ENCODE results near the gene PACSIN1. TPM values are rescaled to one million over a fixed set of nuclear protein-coding genes. Genes with fewer than 3 reads are reported as not detected.
A peak's percentile ranks its signal among the peaks of the same experiment; 100 is the strongest.

The PACSIN1 gene
- total and polyA plus RNA-seq, 7 donors = 0.36 to 1.9 (median 0.68) TPM; not detected in 2

- TF ChIP-seq EP300 (IDR thresholded peaks at IDR 0.05) = no peak
- TF ChIP-seq POLR2AphosphoS5 (IDR thresholded peaks at IDR 0.05) = no peak
- no peak for TF ChIP-seq POLR2A (IDR thresholded peaks at IDR 0.05)
- TF ChIP-seq CTCF (IDR thresholded peaks at IDR 0.05) = no peak
- 54 to 77% methylated on average over 5 of the region's 5 CpGs for WGBS, 2 donors
- intact Hi-C loops (cut with DNase I) = no loop called here
- Histone ChIP-seq H3K4me1 (peaks cover 0 to 13% (median 8%) of the 10 kb centered on the region in 4 donors), H3K27me3 (no peaks in the 10 kb centered on the region), H3K4me3 (no peak overlapping the region), H3K27ac (no peak overlapping the region), H3K36me3 (no peaks in the 10 kb centered on the region), H3K9me3 (no peaks in the 10 kb centered on the region)
- DNase-seq = no peak
Measured at GRCh38 chr6:34524499-34524898, 58.6 kb downstream of the PACSIN1 start.

- intact Hi-C loops (cut with DNase I) = loop anchor here (5.0 kb wide), 2 partner anchors 278 to 328 kb away; partner anchors contain the start of gene SMIM29
- TF ChIP-seq CTCF (IDR thresholded peaks at IDR 0.05) = no peak
- TF ChIP-seq POLR2AphosphoS5 (IDR thresholded peaks at IDR 0.05) = no peak
- no peak for TF ChIP-seq EP300 (IDR thresholded peaks at IDR 0.05)
- TF ChIP-seq POLR2A (IDR thresholded peaks at IDR 0.05) = no peak
- H3K4me3 ChIP-seq = no peak overlapping the region
- WGBS, 2 donors = 86 to 90% methylated on average over 5 of the region's 5 CpGs
- no peaks in the 10 kb centered on the region for H3K36me3 ChIP-seq
- H3K27me3 ChIP-seq = no peaks in the 10 kb centered on the region
- H3K4me1 ChIP-seq = peaks cover 0 to 13% (median 8%) of the 10 kb centered on the region in 4 donors
- no peaks in the 10 kb centered on the region for H3K9me3 ChIP-seq
- no peak overlapping the region for H3K27ac ChIP-seq
- no peak for DNase-seq
Measured at GRCh38 chr6:34524971-34525370, 59.1 kb downstream of the PACSIN1 start.

GRCh38 chr6:34525431-34526175, 59.7 kb downstream of the PACSIN1 start:
- Histone ChIP-seq H3K36me3 (no peaks in the 10 kb centered on the region), H3K4me3 (no peak overlapping the region), H3K9me3 (no peaks in the 10 kb centered on the region), H3K27me3 (no peaks in the 10 kb centered on the region), H3K4me1 (peaks cover 0 to 13% (median 8%) of the 10 kb centered on the region in 4 donors), H3K27ac (no peak overlapping the region)
- TF ChIP-seq CTCF (IDR thresholded peaks at IDR 0.05) = no peak
- no peak for TF ChIP-seq EP300 (IDR thresholded peaks at IDR 0.05)
- TF ChIP-seq POLR2AphosphoS5 (IDR thresholded peaks at IDR 0.05) = no peak
- TF ChIP-seq POLR2A (IDR thresholded peaks at IDR 0.05) = no peak
- intact Hi-C loops (cut with DNase I) = loop anchor here (2.0 to 5.0 kb wide), 3 partner anchors 231 to 328 kb away; partner anchors contain the start of genes SMIM29 and SNRPC
- 92% methylated on average over 13 of the region's 13 CpGs for whole genome bisulfite sequencing, 2 donors
- no peak for DNase-seq

GRCh38 chr6:34526241-34526972, 60.5 kb downstream of the PACSIN1 start:
- peaks cover 0 to 13% (median 8%) of the 10 kb centered on the region in 4 donors for H3K4me1 ChIP-seq
- peak overlapping the region; percentile 4 to 67 (median 58) for H3K27ac ChIP-seq
- intact Hi-C loops (cut with DNase I) = loop anchor here (2.0 to 5.0 kb wide), 3 partner anchors 230 to 329 kb away; partner anchors contain the start of genes SMIM29 and SNRPC
- 77 to 83% methylated on average over 23 of the region's 23 CpGs for WGBS, 2 donors
- H3K9me3 ChIP-seq = no peaks in the 10 kb centered on the region
- no peaks in the 10 kb centered on the region for H3K27me3 ChIP-seq
- DNase-seq = no peak
- H3K4me3 ChIP-seq = peak overlapping the region in 3 of 4 donors; percentile 6 to 35 (median 30)
- H3K36me3 ChIP-seq = no peaks in the 10 kb centered on the region
- no peak for TF ChIP-seq EP300 (IDR thresholded peaks at IDR 0.05)
- TF ChIP-seq POLR2A (IDR thresholded peaks at IDR 0.05) = no peak
- TF ChIP-seq CTCF (IDR thresholded peaks at IDR 0.05) = no peak
- TF ChIP-seq POLR2AphosphoS5 (IDR thresholded peaks at IDR 0.05) = no peak
